ENCODE results near the gene KERA.

- TF ChIP-seq, protein P1, sequence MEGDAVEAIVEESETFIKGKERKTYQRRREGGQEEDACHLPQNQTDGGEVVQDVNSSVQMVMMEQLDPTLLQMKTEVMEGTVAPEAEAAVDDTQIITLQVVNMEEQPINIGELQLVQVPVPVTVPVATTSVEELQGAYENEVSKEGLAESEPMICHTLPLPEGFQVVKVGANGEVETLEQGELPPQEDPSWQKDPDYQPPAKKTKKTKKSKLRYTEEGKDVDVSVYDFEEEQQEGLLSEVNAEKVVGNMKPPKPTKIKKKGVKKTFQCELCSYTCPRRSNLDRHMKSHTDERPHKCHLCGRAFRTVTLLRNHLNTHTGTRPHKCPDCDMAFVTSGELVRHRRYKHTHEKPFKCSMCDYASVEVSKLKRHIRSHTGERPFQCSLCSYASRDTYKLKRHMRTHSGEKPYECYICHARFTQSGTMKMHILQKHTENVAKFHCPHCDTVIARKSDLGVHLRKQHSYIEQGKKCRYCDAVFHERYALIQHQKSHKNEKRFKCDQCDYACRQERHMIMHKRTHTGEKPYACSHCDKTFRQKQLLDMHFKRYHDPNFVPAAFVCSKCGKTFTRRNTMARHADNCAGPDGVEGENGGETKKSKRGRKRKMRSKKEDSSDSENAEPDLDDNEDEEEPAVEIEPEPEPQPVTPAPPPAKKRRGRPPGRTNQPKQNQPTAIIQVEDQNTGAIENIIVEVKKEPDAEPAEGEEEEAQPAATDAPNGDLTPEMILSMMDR (conservative IDR thresholded peaks at IDR 0.05; ENCODE audit: low read depth in 2 of 2) = no peak
- TF ChIP-seq EZH2 (IDR thresholded peaks at IDR 0.05; ENCODE audit: low read depth, unreplicated experiment) (no peak), POLR2AphosphoS5 (IDR thresholded peaks at IDR 0.05; ENCODE audit: low read depth) (no peak), REST (IDR thresholded peaks at IDR 0.05; ENCODE audit: unreplicated experiment) (no peak), STAT1 (IDR thresholded peaks at IDR 0.05; ENCODE audit: unreplicated experiment) (no peak), CREB1 (CRISPR knock-in tag; IDR thresholded peaks at IDR 0.05; ENCODE audit: low read depth) (no peak), JUNB (IDR thresholded peaks at IDR 0.05; ENCODE audit: unreplicated experiment) (no peak)
These were observed 15.6 kb upstream of the KERA start for GRCh38 chr12:91073426-91073825.
